ENCODE measurements around the gene VAC14.

VAC14 gene

DNA sequence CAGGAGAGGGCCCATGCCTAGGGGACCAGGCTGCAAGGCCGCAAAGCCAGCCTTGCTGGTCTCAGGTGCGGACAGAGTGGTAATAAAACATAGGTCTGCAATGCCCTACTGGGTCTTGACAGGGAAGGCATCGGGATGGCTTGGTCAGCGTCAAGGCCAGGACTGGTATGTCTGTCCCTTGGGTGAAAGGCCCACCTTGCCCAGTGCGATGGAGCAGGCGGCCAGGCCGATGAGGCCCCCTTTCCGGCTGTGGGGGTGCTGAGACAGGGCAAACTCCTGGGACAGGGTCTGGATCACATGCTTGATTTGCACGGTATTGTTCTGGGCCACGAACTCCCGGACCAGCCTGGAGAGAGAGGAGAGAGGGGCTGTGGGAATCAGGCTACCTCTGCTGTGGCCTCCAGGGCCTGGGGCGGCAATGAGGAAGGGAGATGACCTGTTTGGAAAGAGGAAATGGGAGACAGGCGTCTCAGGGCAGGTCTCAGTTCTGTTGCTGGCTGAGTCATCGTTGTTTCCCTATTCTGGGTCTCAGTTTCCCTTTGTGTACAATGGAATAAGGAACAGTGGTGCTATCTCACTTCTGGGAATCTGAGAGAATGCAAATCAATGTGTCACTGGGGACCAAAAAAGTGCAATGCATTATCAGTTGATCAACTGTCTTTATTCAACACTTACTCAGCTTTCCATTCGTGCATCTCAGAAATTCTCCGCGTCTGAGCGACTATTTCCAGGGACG is 14.8 kb downstream of the VAC14 start:
- DNase-seq (ENCODE audit: low read depth, low spot score), result no peak

GRCh38 chr16:70784692-70785555 is 16.0 kb downstream of the VAC14 start:
- no peak for DNase-seq (ENCODE audit: low read depth, low spot score)

GRCh38 chr16:70782237-70782636 is 18.7 kb downstream of the VAC14 start:
- no peak for DNase-seq (ENCODE audit: low read depth, low spot score)

- no peak for DNase-seq (ENCODE audit: low read depth, low spot score)
Observed at GRCh38 chr16:70781800-70782199, 19.2 kb downstream of the VAC14 start.

GRCh38 chr16:70780546-70780945 is 20.4 kb downstream of the VAC14 start:
- no peak for DNase-seq (ENCODE audit: low read depth, low spot score)

DNA sequence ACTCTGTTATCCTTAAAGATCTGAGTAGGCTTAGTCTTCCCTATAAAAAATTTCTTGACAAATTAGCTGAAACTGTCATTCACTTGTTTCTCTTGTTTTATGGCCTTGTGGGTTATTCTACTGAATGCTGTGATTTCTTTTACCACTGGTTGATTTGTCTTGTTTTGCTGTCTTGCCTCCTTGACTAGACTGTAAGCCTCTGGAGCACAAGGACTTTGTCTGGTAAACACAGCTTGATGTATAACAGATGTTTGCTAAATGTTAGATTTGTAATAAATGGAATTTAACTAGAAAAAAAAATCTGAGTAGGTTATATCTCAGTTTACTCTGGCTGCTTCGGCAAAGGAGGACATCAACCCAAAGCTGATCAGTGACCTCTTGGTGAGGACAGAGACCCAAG is 21.6 kb downstream of the VAC14 start:
- DNase-seq (ENCODE audit: low read depth, low spot score), result no peak

GRCh38 chr16:70778901-70779309 is 22.1 kb downstream of the VAC14 start:
- no peak for DNase-seq (ENCODE audit: low read depth, low spot score)

DNA sequence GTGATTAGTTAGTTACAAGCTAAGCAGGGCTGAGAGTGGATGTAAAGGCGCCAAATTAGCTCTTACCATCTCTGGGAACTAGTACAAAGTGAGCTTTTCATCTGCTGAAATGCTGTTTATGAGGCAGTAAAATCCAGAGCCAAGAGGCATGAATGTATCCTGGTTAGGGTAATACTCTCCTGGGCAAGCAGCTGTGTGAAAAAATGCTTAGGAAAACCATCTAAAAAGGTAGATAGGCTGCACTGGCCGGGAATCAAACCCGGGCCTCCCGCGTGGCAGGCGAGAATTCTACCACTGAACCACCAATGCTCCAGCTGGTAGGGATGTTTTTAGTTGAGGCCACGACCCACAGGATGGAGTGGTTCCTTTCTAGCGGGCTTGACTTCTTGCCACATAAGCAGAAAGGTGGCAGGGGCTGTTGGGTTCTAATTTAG is 23.0 kb downstream of the VAC14 start:
- DNase-seq (ENCODE audit: low read depth, low spot score), result no peak

- no peak for DNase-seq (ENCODE audit: low read depth, low spot score)
Observed at GRCh38 chr16:70777496-70777895, 23.5 kb downstream of the VAC14 start.

DNA sequence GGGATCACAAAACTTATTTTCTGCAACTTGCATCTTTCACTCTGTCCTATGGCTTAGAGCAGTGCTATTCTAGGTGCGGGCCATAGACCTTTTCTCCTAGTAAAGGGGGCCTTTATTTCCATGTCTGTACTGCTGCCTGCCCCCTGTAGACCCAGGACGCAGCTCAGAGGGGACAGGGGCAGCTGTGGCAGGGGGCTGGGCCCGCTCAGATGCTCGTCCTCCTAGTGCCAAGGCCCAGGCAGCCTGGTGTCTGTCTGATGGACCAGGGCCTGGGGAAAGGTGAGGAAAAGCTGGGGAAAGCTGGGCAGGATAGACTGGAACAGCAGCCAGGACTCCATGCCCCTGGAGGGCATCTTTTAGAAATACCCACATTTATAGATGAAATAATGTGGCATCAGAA is 25.6 kb downstream of the VAC14 start:
- no peak for DNase-seq (ENCODE audit: low read depth, low spot score)

DNA sequence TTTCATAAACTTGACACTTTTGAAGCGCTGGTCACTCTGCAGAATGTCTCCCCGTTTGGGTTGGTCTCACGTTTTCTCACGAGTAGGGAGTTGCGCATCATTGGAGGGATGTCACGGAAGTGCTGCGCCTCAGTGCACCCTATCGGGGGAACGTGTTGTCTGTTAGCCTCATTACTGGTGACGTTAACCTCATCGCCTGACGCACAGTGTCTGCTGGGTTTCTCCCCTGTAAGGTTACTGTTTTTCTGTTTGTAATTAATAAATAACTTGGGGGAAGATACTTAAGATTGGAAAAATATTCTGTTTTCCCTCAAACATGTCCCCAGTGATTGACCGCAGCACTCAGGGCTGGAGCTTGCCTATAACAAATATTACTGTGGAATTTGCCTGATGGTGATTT is 26.7 kb downstream of the VAC14 start:
- DNase-seq (ENCODE audit: low read depth, low spot score), result no peak

GRCh38 chr16:70772493-70772892 is 28.5 kb downstream of the VAC14 start:
- DNase-seq (ENCODE audit: low read depth, low spot score), result no peak

DNA sequence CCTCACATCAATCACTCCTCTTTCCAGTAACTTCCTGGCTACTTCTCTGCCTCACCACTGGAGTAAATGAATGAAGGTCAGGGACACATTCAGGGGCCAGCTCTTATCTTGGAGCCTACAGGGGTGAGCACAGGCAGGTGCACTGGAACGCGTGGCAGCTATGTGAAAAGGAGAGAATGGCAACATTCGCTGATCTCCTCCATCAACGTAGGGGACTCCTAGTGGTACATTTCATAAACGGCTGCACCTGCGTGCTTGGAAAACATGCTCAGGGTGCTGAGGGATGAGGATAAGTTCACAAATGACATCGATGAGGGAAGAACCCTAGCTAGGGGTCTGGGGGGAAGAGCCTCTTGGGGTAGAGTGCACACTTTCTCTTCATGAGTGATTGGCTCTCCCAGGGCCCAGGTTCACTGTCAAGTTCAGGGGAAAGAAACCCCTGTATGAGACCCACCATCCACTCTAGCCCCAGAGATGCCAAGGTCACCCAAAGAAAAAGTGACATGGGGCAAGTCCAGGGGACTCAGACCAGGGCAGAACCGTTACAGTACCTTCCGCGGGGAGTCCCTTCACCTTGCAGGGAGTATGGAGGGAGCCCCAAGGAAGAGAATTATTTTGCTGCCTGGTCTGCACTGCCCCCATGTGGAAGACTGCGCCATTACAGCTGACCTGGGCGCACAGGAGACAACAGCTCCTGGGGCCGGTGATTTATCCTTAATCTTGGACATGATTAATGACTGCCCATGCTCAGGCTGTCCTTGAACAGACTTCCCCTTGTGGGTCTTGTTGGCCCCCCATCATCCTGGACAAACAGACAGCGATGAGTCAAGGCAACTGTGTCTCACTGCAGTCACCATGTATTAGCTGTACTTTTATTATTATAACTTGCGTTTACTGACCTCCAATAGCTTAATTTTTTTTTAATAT is 30.1 kb downstream of the VAC14 start:
- peak; percentile 7 for DNase-seq (ENCODE audit: low read depth, low spot score)

DNA sequence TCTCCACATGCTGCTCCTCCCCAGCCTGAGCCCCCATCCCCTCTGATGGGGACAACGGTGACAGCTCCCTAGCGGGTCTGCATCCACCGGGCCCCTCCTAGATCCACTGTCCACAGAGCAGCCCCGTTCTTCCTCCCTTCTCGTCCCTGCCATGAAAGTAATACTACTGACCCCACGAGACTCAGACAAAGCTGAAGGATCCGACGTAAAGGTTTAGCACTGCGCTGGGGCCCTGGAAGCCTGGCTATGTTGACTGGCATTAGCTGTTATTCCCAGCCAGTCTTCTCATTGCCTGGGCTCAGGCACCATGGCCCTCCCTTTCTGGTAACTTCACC is 30.7 kb downstream of the VAC14 start:
- no peak for DNase-seq (ENCODE audit: low read depth, low spot score)

GRCh38 chr16:70769761-70770160 is 31.2 kb downstream of the VAC14 start:
- no peak for DNase-seq (ENCODE audit: low read depth, low spot score)

DNA sequence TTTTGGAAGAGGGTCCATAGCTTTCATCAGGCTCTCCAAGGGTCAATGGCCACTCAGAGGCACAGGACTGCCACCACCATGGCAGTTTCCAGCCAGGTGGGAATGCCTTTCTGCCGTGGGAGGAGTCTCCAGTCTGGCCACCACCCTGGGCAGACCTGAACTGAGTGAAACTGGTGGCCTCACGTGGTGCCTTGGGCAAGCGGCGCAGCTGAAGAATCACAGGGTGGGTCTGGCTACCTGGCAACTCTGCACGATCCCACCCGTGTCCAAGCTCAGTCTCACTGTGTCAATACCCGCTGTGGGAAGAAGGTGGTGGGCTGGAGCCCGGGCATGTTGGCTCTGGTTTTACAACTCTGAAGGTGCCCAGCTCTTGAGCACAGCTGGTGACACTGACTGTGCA is 31.8 kb downstream of the VAC14 start:
- no peak for DNase-seq (ENCODE audit: low read depth, low spot score)

DNA sequence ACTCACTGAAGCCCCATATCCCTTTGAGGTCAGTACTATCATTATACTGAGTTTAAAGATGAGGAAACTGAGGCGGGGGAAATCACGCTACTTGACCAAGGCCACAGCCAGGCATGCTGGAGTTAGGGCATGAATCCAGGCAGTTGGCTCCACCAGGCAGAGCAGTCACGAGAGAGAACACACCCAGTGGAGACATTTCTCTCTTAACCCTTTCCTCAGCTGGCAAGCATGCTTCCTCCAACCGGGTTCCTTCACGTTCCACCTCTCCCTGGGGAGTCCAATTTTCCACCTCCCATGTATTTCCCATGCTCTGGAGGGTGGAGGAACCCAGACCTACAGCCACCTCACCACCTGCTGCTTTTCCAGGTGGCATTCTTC is 32.8 kb downstream of the VAC14 start:
- DNase-seq (ENCODE audit: low read depth, low spot score), result no peak

- no peak for DNase-seq (ENCODE audit: low read depth, low spot score)
Observed at GRCh38 chr16:70767377-70768202, 33.4 kb downstream of the VAC14 start.

GRCh38 chr16:70766658-70767057 is 34.3 kb downstream of the VAC14 start:
- DNase-seq (ENCODE audit: low read depth, low spot score), result no peak

- no peak for DNase-seq (ENCODE audit: low read depth, low spot score)
Observed at GRCh38 chr16:70766176-70766575, 34.8 kb downstream of the VAC14 start.

DNA sequence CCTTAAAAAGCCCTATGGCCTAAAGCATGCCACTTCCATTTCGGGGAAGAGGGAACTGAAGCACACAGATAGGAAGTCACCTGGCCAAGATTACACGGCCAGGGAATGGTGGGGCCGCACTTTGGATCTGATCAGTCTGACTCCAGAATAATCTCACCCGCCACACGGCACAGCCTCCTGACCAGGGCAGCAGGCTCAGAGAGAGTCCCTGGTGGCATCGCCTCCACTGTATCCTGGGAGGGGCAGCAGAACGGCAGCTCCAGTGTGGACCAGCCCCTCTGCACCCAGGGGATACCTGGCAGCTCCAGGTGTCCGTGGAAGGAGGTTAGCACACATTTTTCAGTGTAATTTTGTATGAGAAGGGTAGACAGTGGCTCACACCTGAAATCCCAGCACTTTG is 35.5 kb downstream of the VAC14 start:
- no peak for DNase-seq (ENCODE audit: low read depth, low spot score)

All from activated CD4-positive, CD25-positive, alpha-beta regulatory T cell treated with anti-CD3 and anti-CD28 coated beads, Interleukin-2, amount 50 U/mL, for 16 hours (primary cell).